Transverse colon (tissue), 4 donors: ENCODE measurements around the gene REM2. TPM values are rescaled to one million over a fixed set of nuclear protein-coding genes. Genes with fewer than 3 reads are reported as not detected.

Experiments
- DNase-seq: peaks from one replicate; pipeline ENCODE4 v3.0.0-alpha.2; 2019
- H3K27ac ChIP-seq, 4 donors: fragments of 200-600 bp; sonication (generic); 2 replicates each; pipeline ENCODE4 v1.5.1; 2016 to 2018; ENCODE audit warnings: inconsistent platforms in 4 of 4
- H3K27me3 ChIP-seq: fragments of 200-600 bp; sonication (generic); 2 replicates; pipeline ENCODE4 v1.5.1; 2017; ENCODE audit warnings: inconsistent platforms
- H3K36me3 ChIP-seq, 4 donors: fragments of 200-600 bp; sonication (generic); 2 replicates each; pipeline ENCODE4 v1.5.1; 2017 to 2019; ENCODE audit warnings: inconsistent platforms in 4 of 4
- H3K4me1 ChIP-seq, 4 donors: fragments of 200-600 bp; sonication (generic); 2 replicates each; pipeline ENCODE4 v1.5.1; 2017 to 2020; ENCODE audit warnings: inconsistent platforms in 4 of 4
- H3K4me3 ChIP-seq, 4 donors: fragments of 200-600 bp; sonication (generic); 1 replicate in 1 of 4; 2 replicates in 3 of 4; pipeline versions ENCODE4 v1.5.1 to v1.6.1; 2017 to 2019; ENCODE audit warnings: inconsistent platforms in 4 of 4
- H3K9me3 ChIP-seq, 2 donors: fragments of 200-600 bp; sonication (generic); 2 replicates each; pipeline ENCODE4 v1.5.1; 2017 to 2019; ENCODE audit warnings: inconsistent platforms in 2 of 2
- EP300 ChIP-seq: sonication (generic); formaldehyde crosslinking; IDR thresholded peaks from one replicate; pipeline ENCODE4 v1.6.1; 2017; ENCODE audit warnings: antibody characterized with exemption, low read depth
- POLR2A ChIP-seq: fragments of 450-650 bp; IDR thresholded peaks from one replicate; pipeline ENCODE4 v1.6.1; 2016; ENCODE audit warnings: antibody characterized with exemption, mild to moderate bottlenecking, moderate library complexity
- POLR2AphosphoS5 ChIP-seq, 3 donors: sonication (generic); formaldehyde crosslinking; IDR thresholded peaks; one replicate each; pipeline ENCODE4 v1.6.1; 2016; ENCODE audit warnings: antibody characterized with exemption in 3 of 3
- WGBS, 2 donors: methylation state at CpG; one replicate each; pipeline ENCODE4 v1.1.5; 2018; ENCODE audit warnings: low coverage in 1 of 2; 5-methylcytosine and 5-hydroxymethylcytosine counted together
- in situ Hi-C, 4 donors: fragments of 200-750 bp; cut with MboI; loops; one replicate each; pipeline versions ENCODE4 v1.15.0 to v1.15.1; 2017; ENCODE audit warnings: low sequenced_read_pairs in 3 of 4, low pct_ligation_motif_present in 1 of 4, low pct_unique_long_range_greater_than_20kb in 1 of 4
- intact Hi-C: fragments of 100-400 bp; cut with DNase I; formaldehyde crosslinking; loops from one replicate; pipeline ENCODE4 v1.15.1; 2023; ENCODE audit warnings: low total_unique reads
- total RNA-seq, 4 donors: library from RNA; depleted of rRNA; stranded (reverse); fragments of >200 nt; gene quantifications; one replicate each; pipeline ENCODE4 v1.1.0, GENCODE V29; 2016
- TF ChIP-seq, protein P1 (sequence below), 5 experiments: fragments of 200-600 bp in 3 of 5; fragments of 450-650 bp in 2 of 5; sonication (generic) in 3 of 5; IDR thresholded peaks; 1 replicate in 2 of 5; 2 replicates in 3 of 5; pipeline ENCODE4 v1.5.1; 2016 to 2017; ENCODE audit warnings: antibody characterized with exemption in 5 of 5, inconsistent platforms in 3 of 5, mild to moderate bottlenecking in 2 of 5, moderate library complexity in 1 of 5

REM2 gene
- total RNA-seq, 4 donors from 2014 or later: 0.27 to 5.2 (median 2.1) TPM; not detected in 1

GRCh38 chr14:22845821-22846625 is 37.0 kb upstream of the REM2 start:
- H3K27ac ChIP-seq: peak overlapping the region; percentile 76 to 92 (median 85)
- H3K36me3 ChIP-seq: peaks cover 0 to 47% (median 8%) of the 10 kb centered on the region in 4 donors
- no peaks in the 10 kb centered on the region for H3K27me3 ChIP-seq
- intact Hi-C loops: no loop called here
- in situ Hi-C loops: loop anchor here in 2 of 4 donors (10.0 to 25.0 kb wide), 2 partner anchors 259 to 281 kb away; partner anchors contain the start of genes ABHD4 (in 1 of the 2) and DAD1 (in 1 of the 2)
- no peak for DNase-seq
- TF ChIP-seq POLR2A: no peak
- TF ChIP-seq POLR2AphosphoS5 (IDR thresholded peaks at IDR 0.05): no peak
- TF ChIP-seq, protein P1, sequence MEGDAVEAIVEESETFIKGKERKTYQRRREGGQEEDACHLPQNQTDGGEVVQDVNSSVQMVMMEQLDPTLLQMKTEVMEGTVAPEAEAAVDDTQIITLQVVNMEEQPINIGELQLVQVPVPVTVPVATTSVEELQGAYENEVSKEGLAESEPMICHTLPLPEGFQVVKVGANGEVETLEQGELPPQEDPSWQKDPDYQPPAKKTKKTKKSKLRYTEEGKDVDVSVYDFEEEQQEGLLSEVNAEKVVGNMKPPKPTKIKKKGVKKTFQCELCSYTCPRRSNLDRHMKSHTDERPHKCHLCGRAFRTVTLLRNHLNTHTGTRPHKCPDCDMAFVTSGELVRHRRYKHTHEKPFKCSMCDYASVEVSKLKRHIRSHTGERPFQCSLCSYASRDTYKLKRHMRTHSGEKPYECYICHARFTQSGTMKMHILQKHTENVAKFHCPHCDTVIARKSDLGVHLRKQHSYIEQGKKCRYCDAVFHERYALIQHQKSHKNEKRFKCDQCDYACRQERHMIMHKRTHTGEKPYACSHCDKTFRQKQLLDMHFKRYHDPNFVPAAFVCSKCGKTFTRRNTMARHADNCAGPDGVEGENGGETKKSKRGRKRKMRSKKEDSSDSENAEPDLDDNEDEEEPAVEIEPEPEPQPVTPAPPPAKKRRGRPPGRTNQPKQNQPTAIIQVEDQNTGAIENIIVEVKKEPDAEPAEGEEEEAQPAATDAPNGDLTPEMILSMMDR (IDR thresholded peaks at IDR 0.05): no peak
- TF ChIP-seq EP300: no peak
- H3K9me3 ChIP-seq: no peaks in the 10 kb centered on the region
- WGBS, 2 donors: 89 to 100% methylated on average over 1 to 26 of the region's 26 CpGs
- H3K4me3 ChIP-seq: no peak overlapping the region
- H3K4me1 ChIP-seq: peaks cover 38 to 58% (median 45%) of the 10 kb centered on the region in 4 donors

DNA sequence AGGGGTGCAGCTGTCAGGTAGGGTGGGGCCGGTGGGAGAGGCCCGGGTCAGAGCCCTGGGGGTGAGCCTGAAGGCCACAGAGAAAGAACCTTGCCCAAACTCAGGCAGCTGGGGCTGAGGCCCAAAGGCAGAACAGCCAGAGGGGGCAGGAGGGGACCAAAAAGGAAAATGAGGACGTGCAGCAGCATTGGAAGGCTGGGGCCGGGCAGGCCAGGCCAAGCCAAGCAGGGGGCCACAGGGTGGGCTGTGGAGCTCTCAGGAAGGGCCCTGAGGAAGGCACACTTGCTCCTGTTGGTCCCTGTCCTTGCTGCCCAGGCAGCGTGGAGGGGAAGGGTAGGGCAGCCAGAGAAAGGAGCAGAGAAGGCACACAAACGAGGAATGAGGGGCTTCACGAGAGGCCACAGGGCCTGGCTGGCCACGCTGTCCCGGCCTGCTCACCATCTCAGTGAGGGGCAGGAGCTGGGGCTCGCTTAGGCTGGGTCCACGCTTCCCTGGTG is 36.2 kb upstream of the REM2 start:
- peaks cover 0 to 44% (median 8%) of the 10 kb centered on the region in 4 donors for H3K36me3 ChIP-seq
- no peak overlapping the region for H3K4me3 ChIP-seq
- in situ Hi-C loops (loop anchor here in 2 of 4 donors (10.0 to 25.0 kb wide), 2 partner anchors 260 to 282 kb away; partner anchors contain the start of genes ABHD4 (in 1 of the 2) and DAD1 (in 1 of the 2)), intact Hi-C loops (no loop called here)
- H3K4me1 ChIP-seq: peaks cover 39 to 63% (median 51%) of the 10 kb centered on the region in 4 donors
- no peak for DNase-seq
- no peak for TF ChIP-seq POLR2AphosphoS5 (IDR thresholded peaks at IDR 0.05)
- WGBS, 2 donors: 44 to 70% methylated on average over 3 to 11 of the region's 11 CpGs
- H3K27me3 ChIP-seq: no peaks in the 10 kb centered on the region
- no peaks in the 10 kb centered on the region for H3K9me3 ChIP-seq
- H3K27ac ChIP-seq: peak overlapping the region; percentile 76 to 92 (median 85)

DNA sequence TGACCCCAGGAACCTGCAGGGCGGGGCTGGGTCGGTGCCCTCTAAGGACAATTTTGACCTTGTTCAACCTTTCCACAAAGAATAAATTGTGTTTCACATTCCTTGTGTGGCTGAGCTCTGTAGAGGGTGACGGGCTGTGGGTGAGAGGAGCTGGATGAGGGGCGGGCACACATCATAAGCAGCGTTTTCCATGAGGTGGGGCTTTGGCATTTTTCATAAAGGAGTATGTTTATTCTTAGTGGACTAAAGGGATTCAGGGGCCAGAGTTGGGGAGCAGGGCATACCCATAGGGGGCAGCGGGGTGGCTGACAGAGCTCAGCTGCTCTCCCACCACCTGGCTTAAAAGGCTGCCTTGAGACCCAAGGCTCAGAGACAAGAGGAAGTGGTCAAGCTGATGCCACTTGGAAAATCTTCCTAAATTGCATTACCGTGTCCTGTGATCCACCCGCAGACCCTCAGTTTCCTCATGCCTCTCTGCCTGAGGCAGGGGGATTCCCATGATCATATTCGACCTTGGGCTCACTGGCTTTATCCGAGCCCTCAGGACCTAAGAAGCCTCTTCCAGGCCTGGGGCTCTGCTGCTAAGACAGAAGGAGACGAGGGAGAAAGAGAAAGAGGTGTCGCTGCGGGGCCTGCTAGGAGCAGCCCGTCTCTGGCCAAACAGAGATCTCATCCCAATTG is 35.2 kb upstream of the REM2 start:
- 45 to 57% methylated on average over 4 to 14 of the region's 14 CpGs for WGBS, 2 donors
- peak overlapping the region; percentile 76 to 92 (median 85) for H3K27ac ChIP-seq
- no peak overlapping the region for H3K4me3 ChIP-seq
- no peaks in the 10 kb centered on the region for H3K27me3 ChIP-seq
- no peak for DNase-seq
- in situ Hi-C loops (loop anchor here in 2 of 4 donors (10.0 to 25.0 kb wide), 2 partner anchors 260 to 283 kb away; partner anchors contain the start of genes ABHD4 (in 1 of the 2) and DAD1 (in 1 of the 2)), intact Hi-C loops (no loop called here)
- no peaks in the 10 kb centered on the region for H3K9me3 ChIP-seq
- peaks cover 39 to 69% (median 55%) of the 10 kb centered on the region in 4 donors for H3K4me1 ChIP-seq
- peaks cover 0 to 35% (median 5%) of the 10 kb centered on the region in 4 donors for H3K36me3 ChIP-seq
- no peak for TF ChIP-seq POLR2A
- TF ChIP-seq, protein P1 (IDR thresholded peaks at IDR 0.05): no peak
- TF ChIP-seq EP300: no peak
- TF ChIP-seq POLR2AphosphoS5 (IDR thresholded peaks at IDR 0.05): no peak

DNA sequence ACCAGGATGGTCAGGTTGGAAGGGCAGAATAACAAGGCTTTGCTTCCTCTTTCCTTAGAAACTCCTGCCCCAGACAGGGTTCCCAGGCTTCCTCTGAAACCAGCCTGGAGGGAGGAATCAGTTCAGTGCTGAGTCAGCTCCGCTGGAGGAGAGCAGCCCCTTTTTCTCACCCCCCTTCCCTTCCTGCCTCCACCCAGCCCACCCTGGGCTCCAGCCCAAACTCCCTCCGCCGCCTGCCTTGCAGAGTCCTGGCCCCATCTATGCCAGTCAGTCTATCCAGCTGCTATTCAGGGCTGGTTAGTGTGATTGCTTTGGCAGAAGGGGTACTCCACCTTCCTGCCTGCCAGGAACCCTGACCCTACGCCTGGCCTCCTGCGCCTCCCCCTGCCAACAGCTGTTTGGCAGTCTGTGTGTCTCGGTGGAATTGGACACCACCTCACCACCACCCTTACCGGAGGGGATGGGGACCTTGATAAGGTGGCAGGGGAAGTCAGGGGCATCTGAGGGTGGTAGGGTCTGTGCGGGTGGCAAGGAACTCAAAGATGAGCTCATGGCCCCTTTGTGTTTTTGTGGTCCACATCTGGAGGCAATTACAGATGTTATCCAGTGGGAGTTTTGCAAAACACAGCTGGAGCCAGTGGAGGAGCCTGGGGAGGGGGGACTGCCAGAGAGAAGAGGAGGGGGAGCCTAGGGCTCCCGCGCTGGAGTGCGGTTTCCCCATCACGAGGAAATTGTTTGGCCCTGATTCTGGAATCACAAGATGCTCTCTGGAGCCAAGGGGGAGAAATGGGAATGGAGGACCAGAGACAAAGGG is 34.5 kb upstream of the REM2 start:
- H3K27me3 ChIP-seq: no peaks in the 10 kb centered on the region
- no peak overlapping the region for H3K4me3 ChIP-seq
- DNase-seq: peak; percentile 56
- peaks cover 39 to 76% (median 60%) of the 10 kb centered on the region in 4 donors for H3K4me1 ChIP-seq
- H3K36me3 ChIP-seq: peaks cover 0 to 27% (median 3%) of the 10 kb centered on the region in 4 donors
- peak overlapping the region; percentile 76 to 92 (median 85) for H3K27ac ChIP-seq
- no peaks in the 10 kb centered on the region for H3K9me3 ChIP-seq
- TF ChIP-seq, protein P1 (IDR thresholded peaks at IDR 0.05): no peak
- TF ChIP-seq POLR2AphosphoS5 (IDR thresholded peaks at IDR 0.05): peak in 2 of 3 donors; percentile 33 to 34
- intact Hi-C loops (no loop called here), in situ Hi-C loops (loop anchor here in 2 of 4 donors (10.0 to 25.0 kb wide), 2 partner anchors 261 to 284 kb away; partner anchors contain the start of genes ABHD4 (in 1 of the 2) and DAD1 (in 1 of the 2))
- WGBS, 2 donors: 51% methylated on average over 12 of the region's 12 CpGs; no CpG with 5 or more reads in 1 of the 2 donors
